ENCODE results near the gene BBS10.
"Not testable (repeated sequence)": the region's sequence is repeated elsewhere in the genome, so short reads cannot be mapped to it uniquely, and the experiment has no call there.

The BBS10 gene

GRCh38 chr12:76348079-76348901, at the start of gene BBS10:
Gene BBS10, minus strand, starts transcription at chr12:76348415. Its CDS starts 57 bp downstream, at chr12:76348358.
- peak; percentile 84 for DNase-seq (ENCODE audit: low read depth)

DNA sequence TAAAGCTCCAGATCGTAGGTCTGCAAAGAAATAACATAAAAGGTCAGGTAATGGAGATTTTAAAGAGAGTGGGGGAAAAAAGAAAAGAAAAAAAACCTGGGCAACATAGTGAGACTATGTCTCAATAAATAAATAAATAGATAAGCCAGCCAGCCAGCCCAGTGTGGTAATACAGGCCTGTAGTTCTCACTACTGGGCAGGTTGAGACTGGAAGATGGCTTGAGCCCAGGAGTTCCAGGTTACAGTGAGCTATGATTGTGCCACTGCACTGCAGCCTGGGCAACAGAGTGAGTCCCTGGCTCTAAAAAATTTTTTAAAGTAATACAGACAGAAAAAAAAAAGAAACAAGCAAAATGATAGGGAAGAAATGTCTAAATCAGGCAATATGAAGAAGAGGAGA, 43.2 kb upstream of the BBS10 start:
- no peak for DNase-seq (ENCODE audit: low read depth)

DNA sequence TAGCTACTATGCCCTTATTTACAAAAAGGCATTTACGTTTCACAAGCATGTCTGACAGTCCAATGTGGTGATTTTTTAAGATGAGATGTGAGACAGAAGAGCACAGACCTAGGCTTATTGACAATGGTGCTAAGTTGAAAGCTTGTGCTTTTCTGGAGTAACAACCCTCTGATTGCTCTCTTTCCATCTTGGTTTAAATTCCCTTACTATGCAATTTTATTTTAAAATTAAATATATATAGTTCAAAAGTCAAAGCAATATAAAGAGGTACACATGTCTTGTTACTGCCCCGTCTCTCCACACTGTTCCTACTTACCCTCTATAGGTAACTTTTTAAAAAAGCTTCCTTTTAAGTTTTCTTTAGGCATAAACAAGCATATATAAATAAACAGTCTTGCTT, 39.4 kb upstream of the BBS10 start:
- DNase-seq (ENCODE audit: low read depth), result no peak

GRCh38 chr12:76384560-76384959, 36.3 kb upstream of the BBS10 start:
- no peak for DNase-seq (ENCODE audit: low read depth)

GRCh38 chr12:76383988-76384387, 35.8 kb upstream of the BBS10 start:
- no peak for DNase-seq (ENCODE audit: low read depth)

GRCh38 chr12:76379261-76379660, 31.0 kb upstream of the BBS10 start:
- no peak for DNase-seq (ENCODE audit: low read depth)

DNA sequence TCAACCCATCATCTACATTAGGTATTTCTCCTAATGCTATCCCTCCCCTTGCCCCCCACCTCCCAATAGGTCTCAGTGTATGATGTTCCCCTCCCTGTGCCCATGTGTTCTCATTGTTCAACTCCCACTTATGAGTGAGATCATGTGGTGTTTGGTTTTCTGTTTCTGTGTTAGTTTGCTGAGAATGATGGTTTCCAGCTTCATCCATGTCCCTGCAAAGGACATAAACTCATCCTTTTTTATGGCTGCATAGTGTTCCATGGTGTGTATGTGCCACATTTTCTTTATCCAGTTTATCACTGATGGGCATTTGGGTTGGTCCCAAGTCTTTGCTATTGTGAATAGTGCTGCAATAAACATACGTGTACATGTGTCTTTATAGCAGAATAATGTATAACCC, 28.7 kb upstream of the BBS10 start:
- DNase-seq (ENCODE audit: low read depth), result not testable (repeated sequence)

- no peak for DNase-seq (ENCODE audit: low read depth)
These were observed 27.7 kb upstream of the BBS10 start for GRCh38 chr12:76375939-76376338.

GRCh38 chr12:76375470-76375869, 27.3 kb upstream of the BBS10 start:
- DNase-seq (ENCODE audit: low read depth), result no peak

GRCh38 chr12:76374386-76375020, 26.3 kb upstream of the BBS10 start:
- no peak for DNase-seq (ENCODE audit: low read depth)

DNA sequence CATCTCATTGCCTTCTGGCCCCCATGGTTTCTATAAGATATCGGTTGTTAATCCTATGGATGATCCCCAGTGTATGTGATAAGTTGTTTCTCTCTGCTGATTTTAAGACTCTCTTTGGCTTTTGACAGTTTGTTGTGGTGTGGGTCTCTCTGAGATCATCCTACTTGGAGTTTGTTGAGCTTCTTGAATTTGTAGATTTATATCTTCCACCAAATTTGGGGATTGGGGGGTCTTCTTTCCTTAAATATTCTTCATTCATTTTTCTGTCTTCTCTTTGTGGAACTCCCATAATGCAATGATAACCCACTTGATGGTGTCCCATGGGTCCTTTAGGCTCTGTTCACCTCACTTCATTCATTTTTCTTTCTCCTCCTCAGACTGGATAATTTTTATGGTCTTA, 20.0 kb upstream of the BBS10 start:
- DNase-seq (ENCODE audit: low read depth), result no peak

DNA sequence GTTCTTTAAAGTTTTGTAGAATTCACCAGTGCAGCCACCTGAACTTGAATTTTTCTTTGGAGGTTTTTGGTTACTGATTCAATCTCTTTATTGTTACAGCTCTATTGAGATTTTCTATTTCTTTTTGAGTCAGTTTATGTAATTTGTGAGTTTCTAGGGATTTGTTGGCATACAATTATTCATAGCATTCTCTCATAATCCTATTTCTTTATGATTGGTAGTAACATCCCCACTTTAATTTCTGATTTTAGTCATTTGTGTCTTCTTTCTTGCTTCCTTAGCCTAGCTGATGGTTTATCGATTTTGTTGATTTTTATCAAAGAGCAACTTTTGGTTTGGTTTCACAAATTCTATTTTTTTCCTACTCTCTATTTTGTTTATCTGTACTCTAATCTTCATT, 17.9 kb upstream of the BBS10 start:
- DNase-seq (ENCODE audit: low read depth), result no peak

DNA sequence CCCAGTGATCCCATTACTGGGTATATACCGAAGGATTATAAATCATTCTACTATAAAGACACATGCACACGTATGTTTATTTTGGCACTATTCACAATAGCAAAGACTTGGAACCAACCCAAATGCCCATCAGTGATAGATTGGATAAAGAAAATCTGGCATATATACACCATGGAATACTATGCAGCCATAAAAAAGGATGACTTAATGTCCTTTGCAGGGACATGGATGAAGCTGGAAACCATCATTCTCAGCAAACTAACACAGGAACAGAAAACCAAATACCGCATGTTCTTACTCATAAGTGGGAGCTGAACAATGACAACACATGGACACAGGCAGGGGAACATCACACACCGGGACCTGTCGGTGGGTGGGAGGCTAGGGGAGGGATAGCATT, 15.9 kb upstream of the BBS10 start:
- DNase-seq (ENCODE audit: low read depth), result not testable (repeated sequence)

GRCh38 chr12:76360316-76360715, 12.1 kb upstream of the BBS10 start:
- DNase-seq (ENCODE audit: low read depth), result no peak

DNA sequence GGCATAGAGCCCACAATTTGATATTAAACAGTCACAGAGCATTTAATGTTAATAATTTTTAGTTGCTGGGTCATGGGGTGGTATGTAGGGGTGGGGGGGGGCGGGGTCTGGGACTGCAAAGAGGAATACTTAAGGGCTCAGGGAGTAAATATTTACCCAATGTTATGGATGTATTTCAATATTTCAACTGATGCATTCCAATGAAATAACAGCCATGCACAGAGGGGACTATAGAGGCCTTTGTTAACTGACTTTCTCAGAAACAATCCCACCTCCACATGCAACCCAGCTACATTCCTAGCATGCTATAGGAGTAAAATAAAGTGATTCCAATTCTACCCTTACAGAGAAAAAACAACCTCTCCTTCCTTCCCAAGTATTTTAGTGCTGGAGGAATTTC, 7.9 kb upstream of the BBS10 start:
- DNase-seq (ENCODE audit: low read depth), result no peak

DNA sequence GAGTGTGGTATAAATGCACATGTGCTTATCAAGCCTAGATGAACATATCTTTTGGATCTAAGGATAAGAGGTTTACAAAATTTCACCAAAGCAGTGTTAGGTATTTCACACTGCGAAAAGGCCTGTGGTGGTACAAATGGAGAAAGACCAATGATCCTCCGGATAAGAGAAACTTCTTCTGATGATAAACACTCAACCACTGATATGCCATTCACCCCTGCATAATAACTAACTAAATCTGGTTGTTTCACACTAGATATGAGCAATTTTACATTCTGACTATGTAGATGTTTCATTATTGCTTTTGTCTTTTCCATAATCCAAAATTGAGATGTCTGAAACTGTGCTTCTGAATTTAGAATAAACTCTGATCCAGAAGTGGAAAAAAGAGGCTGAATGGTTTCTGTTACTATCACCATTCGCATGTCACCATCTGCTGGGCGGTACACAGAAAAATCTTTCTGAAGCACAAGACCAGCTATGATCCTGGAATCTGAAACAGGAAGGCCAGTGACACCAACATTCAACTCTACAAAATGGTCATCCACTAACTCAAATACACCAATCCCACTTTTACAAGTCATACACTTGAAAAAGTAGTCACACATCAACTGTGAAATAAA, 1.3 kb downstream of the BBS10 start:
- DNase-seq (ENCODE audit: low read depth), result peak; percentile 44

- no peak for DNase-seq (ENCODE audit: low read depth)
These were observed 2.0 kb downstream of the BBS10 start for GRCh38 chr12:76346236-76346635.

GRCh38 chr12:76345569-76345968, 2.6 kb downstream of the BBS10 start:
- DNase-seq (ENCODE audit: low read depth), result no peak

GRCh38 chr12:76341436-76342030, 6.7 kb downstream of the BBS10 start:
- DNase-seq (ENCODE audit: low read depth), result no peak

GRCh38 chr12:76340680-76341435, 7.4 kb downstream of the BBS10 start:
- no peak for DNase-seq (ENCODE audit: low read depth)

GRCh38 chr12:76337583-76337982, 10.6 kb downstream of the BBS10 start:
- no peak for DNase-seq (ENCODE audit: low read depth)

- no peak for DNase-seq (ENCODE audit: low read depth)
These were observed 15.6 kb downstream of the BBS10 start for GRCh38 chr12:76332606-76333005.
